HG02610 (cell line): ENCODE data around the gene OR5A1.
"Not testable (repeated sequence)": the region's sequence is repeated elsewhere in the genome, so short reads cannot be mapped to it uniquely, and the experiment has no call there.

ENCODE experiments used
- ATAC-seq: cut with Tn5 transposase; IDR thresholded peaks from one replicate; pipeline ENCODE4 v1.9.1; 2021; ENCODE audit warnings: mild to moderate bottlenecking, moderate library complexity; ENCODE audit not compliant: unreplicated experiment

The OR5A1 gene

DNA sequence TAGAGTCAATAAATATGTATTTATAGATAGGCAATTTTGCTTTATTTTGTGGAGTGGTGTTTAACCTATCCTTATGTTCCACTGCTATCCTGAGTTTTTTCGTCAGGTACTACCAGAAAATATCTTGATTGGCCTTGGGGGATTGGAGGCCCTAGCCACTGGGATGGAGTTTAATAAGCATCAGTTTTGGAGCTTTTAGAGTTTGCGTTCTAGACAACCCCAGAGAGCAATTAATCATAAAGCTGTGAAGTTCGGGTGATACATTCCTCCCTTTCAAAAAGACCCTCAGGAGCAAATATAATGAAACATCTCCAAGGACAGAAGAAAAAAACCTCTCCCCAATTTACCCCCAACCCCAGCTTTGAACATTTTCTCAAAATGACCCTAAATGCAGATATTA lies at the start of gene OR5A1:
OR5A1 (plus strand) TSS at position 301 of the 400 bp plus-strand sequence. CDS start 6,700 bp downstream, outside the sequence.
- ATAC-seq = no peak

DNA sequence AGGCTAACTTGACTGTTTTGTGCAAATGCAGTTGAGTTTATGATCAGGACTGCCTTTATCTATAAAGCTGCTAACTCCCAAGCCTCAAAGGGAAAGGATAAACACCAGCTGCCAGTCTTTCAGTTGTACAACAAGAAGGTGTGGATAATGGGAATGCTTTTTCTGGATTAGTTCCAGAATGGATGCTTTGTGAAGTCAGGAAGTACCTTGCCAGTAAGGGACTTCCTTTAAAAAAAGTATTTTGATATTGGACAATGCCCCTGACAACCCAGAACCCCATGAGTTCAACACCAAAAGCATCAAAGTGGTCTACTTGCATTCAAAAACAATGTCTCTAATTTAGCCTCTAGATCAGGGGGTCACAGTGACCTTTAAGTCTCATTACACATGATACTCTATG lies 42.1 kb upstream of the OR5A1 start:
- ATAC-seq = no peak

DNA sequence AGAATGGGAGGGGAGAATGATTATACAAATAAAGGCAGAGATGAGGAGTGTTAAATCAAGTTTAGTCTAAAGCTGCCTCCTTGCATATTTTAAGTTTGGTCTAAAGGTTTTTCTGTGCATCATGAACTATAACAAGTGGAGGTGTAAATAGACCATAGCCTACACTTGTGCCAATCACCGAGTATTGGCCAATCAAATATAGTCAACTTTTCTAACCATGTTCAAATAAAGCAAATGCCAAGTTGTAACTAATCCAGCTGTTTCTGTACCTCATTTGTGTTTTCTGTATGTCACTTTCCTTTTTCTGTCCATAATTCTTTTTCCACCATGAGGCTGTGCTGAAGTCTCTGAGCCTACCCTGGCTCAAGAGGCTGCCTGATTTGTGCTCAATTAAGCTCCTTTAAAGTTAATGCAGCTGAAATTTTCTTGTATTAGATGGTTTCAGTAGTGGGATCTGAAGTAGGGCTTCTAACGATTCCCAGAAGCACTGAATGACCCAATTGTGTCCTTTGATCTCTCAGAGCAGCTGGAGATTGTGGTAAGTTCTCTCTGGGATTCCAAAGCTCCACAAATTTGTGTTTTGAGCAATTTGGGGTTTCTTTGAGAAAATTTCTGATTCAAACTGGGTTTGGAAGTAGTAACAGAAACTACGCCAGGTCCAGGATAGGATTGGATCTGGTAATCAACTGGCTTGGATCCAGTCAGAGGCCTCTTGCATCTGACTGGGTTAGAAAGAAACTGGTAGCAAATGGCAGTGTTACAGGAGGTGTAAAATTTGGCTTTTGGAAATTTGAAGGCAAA lies 35.6 kb upstream of the OR5A1 start:
- no peak for ATAC-seq

DNA sequence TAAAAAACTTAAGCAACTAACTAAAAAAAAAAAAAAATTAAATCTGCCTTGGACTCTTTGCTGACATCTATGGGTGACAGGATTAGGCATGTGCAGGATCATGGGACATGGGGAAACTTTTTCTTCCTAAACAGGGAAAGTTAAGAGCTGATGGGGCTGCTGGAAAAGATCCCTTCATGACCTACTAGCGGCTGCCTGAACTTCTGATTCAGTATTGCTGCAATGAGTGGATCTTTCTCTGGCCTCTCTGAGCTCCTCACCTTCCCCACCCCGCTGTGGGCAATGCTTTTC lies 35.1 kb upstream of the OR5A1 start:
- no peak for ATAC-seq

DNA sequence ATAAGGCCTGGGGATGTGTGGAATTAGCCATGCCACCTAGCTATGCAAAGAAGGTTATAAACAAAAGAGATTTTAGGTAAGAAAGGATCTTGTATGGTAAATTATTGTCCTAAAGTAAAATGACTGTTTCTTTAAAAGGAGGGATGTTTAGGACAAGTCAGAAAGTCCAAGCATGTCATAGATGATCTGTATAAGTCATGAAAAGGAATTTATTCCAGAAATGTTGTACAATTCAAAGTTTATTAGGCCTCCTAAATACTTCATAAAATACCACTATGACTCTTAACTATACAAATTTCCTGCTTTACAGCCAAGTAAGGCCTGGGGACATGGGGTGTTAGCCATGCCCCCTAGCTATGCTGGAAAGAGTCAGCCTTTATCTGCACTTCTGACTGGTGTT lies 32.7 kb upstream of the OR5A1 start:
- no peak for ATAC-seq

DNA sequence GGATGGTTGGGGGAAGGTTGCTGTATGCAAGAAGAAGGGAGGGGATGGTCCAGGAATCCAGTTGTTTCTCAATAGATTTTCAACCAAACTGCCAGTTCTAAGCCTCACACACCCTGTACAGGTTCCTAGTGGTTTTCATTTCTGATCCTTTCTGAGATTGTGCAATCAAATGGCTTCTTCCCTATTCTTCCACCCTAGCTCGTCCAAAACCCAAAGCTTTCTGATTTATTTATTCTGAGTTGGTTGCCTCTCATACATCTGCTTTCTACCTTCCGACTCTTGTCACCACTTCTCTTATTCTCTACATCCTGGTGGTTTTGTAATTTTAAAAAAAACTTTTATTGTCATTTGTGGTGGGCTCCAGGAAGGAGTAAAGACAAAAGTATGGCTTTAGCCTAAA lies 22.6 kb upstream of the OR5A1 start:
- no peak for ATAC-seq

DNA sequence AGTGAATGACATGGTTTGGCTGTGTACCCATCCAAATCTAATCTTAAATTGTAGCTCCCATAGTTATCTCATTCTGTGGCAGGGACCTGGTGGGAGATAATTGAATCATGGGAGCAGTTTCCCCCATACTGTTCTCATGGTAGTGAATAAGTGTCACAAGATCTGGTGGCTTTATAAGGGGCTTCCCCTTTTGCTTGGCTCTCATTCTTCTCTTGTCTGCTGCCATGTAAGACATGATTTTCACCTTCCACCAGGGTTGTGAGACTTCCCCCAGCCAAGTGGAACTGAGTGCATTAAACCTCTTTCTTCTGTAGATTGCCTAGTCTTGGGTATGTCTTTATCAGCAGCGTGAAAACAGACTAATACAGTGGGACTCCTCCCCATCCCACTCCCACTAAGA lies 21.2 kb upstream of the OR5A1 start:
- no peak for ATAC-seq

DNA sequence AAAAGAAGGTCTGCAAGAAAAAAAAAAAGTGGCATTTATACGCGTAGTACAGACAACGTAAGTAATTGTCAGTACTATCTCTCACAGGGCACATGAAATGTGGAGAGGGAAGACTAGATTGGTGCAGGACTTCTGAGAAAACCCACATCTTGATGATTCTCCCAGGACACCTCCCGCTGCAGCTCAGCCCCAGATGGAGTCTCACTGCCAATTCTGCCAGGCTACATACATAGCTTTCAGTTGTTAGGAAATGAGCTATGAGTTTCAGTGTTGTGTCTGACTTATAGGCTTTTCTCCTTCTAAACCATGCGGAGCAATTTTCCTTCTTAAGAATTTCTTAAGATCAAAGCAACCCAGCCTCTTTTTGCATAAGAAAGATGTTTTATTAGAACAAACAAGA lies 19.7 kb upstream of the OR5A1 start:
- no peak for ATAC-seq

DNA sequence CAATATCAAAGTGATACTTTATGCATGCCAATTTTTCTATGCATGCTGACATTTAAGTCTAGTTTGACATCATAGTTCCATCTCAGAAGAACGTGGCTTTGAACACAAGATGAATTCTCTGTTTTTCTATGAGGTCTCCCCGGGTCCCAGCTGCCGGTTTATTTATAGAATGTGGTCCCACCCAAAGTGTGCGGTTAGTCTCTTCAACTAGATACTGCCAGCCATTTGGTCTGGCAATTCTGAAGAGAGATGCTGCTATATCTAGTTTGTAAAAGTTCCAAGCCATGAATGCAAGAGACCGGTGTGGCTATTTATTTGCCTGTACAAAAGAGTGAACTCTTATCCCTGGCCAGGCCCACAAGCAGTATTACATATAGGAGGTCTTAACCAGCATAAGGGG lies 19.2 kb upstream of the OR5A1 start:
- ATAC-seq = no peak

DNA sequence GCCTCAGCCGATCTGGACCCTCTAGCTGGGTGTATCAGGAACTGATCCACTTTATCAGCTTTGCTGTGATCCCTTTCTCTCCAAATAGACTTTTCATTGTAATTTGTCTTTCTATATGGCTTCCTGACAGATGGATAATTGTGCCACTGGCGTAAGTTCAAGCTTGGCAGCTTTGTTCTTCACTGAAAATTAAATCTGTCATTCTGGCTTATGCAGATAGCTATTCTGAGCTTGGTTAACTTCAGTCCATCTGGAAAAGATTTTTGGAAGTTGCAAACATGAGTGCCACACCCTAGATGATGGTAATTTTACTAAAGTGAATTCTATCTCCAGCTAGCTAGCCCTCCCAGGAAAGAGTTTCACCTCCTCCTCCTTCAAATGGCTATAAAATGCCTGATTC lies 18.1 kb upstream of the OR5A1 start:
- ATAC-seq = no peak

DNA sequence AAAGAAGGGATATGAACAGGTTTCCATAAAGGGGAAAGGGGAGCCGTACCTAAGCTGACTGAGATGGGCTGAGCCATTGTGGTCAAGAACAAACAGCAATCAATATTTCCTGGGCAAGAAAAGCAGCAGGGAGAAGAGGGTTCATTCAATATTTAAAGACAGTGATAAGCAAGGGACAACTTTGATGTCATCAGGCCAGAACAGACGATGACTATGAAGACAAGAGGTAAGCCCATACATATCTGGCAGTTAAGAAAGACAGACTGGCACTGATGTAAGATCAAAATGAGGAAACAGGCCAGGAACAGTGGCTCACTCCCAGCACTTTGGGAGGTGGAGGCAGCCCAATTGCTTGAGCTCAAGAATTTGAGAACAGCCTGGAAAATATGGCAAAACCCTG lies 12.4 kb upstream of the OR5A1 start:
- no peak for ATAC-seq

DNA sequence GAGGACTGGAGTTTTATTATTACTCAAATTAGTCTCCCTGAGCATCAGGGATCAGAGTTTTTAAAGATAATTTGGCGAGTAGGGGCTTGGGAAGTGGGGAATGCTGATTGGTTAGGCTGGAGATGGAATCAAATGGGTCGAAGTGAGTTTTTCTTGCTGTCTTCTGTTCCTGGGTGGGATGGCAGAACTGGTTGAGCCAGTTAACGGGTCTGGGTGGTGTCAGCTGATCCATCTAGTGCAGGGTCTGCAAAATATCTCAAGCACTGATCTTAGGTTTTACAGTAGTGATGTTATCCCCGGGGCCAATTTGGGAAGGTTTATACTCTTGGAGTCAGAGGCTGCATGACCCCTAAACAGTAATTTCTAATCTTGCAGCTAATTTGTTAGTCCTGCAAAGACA lies 11.1 kb upstream of the OR5A1 start:
- ATAC-seq = no peak

DNA sequence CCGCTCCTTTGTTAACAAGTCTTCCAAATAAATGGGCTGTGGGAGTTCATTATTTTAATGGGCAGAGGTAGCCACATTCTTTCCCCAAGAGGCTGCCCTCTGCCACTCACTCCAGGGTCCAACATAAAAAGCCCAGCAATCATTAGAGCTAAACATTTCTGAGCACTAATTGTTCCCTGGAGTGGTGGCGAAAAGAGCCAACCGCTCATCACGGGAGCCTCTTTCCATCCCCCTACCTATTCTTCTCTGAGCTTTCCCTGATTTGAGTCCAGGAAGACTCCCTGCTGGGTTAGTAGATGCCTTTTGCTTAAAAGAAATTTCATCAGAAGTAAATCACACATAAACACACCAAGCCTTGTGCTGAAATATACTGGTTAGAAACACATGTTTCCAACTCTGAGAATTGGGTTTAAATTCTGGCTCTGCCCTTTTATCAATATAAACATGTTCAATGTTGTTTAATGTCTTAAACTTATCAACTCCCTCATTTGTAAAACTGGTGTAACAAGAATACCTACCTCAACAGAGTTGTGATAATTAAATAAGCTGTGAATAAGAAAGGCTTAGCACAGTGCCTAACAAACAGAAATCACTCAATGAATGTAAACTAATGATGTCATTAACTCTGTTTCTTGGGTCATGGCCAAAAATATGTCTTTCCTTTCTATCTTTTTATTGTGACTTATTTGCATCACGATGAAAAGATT lies 9.8 kb upstream of the OR5A1 start, which contains the start of gene OR5A2:
OR5A2 (minus strand) TSS at position 53 of the 707 bp plus-strand sequence. CDS start 3,460 bp downstream, outside the sequence.
- no peak for ATAC-seq

DNA sequence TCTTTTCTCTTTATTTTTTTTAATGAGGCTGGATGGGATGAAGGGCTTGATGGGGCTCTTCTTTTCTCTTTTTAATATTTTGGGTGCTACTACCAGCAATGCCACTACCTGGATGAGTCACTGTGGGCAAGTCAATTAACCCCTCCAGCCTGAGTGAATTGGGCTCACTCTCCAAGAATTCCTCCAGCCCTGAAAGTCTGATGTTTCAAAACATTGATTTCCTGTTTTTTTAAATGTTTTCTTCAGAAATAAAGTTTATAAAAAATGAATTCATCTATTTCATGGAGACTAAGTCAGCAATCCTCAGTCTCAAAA lies 9.2 kb upstream of the OR5A1 start:
- ATAC-seq = no peak

DNA sequence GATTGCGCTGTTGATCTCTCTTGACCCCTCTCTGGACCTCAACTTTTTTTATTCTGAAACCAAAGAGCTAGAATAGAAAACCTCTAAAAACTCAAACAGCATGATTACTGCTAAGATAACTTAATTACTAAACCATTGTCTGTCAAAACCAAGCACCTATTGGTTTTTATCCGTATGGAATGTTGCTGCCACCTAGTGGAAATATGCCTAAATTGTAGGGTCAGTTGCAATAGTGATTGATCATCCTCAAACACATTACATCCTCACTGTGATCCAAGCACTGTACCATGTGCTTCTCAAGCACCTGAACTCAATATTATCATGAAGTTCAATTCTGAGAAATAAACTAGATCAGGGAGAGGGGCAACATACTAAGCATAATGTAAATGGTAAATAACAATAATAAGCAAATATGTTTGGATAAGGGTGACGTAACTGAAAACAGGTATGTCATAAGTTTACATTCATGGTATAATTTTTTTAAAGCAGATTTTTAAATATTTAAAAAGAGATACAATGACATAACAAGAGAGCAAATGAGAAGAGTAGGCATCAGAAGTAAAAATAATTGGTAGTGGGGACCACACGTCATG lies 6.2 kb upstream of the OR5A1 start:
- peak; percentile 74 for ATAC-seq

DNA sequence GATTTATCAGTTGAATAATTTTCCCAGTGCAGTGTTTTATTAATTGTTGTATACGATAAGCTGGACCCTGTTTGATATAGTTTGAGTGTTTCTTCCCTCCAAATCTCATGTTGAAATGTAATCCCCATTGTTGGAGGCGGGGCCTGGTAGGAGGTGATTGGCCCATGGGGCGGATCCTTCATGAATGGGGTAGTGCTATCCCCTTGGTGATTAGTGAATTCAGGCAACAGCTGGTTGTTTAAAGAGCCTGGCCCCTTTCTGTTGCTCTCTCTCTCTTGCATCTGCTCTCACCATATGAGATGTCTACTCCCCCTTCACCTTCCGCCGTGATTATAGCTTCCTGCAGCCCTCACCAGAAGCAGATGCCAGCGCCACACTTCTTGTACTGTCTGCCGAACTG lies 1.5 kb downstream of the OR5A1 start:
- ATAC-seq = no peak

DNA sequence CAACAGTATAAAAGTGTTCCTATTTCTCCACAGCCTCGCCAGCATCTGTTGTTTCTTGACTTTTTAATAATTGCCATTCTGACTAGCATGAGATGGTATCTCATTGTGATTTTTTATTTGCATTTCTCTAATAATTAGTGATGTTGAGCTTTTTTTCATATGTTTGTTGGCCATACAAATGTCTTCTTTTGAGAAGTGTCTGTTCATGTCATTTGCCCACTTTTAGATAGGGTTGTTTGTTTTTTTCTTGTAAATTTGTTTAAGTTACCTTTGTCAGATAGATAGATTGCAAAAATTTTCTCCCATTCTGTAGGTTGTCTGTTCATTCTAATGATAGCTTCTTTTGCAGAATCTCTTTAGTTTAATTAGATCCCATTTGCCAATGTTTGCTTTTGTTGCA lies 9.4 kb downstream of the OR5A1 start:
- ATAC-seq = not testable (repeated sequence)

DNA sequence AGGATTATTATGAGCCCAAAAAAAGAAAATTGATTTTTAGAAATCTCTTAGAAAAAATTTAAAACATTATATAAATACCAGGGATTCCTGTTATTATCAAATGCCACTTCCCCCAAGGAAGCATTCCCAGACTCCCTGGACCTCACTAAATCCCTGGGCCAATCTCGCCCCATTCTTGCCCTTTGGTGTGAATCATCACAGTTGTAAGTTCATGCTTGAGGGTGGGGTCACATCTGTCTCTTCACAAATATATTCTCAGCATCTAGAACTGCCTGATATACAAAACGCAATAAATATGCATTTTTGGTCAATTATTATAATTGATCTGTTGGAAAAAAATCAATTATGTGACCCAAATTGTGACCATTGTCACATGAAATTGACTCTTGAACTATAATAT lies 12.2 kb downstream of the OR5A1 start:
- ATAC-seq = no peak

DNA sequence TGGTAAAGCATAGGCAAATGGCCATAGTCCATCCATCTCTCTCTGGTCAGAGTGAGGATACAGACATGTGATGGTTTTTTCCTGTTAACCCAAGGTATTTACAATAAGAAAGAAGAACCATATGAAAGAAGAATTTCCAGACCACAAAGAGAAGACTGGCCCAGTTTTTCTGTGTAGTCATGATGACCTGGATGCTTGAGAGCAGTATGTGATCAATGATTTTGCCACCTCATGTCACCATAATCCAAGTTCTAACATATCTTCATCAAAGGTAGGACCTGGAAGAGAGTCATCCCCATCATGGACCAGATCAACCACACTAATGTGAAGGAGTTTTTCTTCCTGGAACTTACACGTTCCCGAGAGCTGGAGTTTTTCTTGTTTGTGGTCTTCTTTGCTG lies 20.4 kb downstream of the OR5A1 start, which contains the start of gene OR4D6:
OR4D6 (plus strand) TSS at position 301 of the 400 bp plus-strand sequence; CDS start at position 301, 0 bp downstream.
- ATAC-seq = no peak

DNA sequence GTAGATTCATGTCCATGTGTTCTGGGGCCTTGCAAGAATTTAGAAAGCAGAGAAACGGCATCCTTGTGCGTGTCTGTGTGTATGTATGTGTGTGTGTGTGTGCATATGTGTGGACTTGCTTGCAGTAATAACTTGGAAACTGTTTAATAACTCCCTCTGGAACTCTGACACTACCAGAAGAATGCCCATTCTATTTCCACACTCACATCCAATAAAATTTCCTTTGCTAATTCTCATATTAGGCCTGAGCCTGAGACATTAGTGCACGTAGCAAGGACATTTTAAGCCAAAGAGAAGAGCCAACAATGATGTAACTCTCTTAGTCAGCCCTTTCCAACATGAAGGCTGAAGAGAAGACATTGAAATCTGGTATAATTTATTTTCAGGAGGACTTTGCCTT lies 23.6 kb downstream of the OR5A1 start:
- ATAC-seq = no peak

DNA sequence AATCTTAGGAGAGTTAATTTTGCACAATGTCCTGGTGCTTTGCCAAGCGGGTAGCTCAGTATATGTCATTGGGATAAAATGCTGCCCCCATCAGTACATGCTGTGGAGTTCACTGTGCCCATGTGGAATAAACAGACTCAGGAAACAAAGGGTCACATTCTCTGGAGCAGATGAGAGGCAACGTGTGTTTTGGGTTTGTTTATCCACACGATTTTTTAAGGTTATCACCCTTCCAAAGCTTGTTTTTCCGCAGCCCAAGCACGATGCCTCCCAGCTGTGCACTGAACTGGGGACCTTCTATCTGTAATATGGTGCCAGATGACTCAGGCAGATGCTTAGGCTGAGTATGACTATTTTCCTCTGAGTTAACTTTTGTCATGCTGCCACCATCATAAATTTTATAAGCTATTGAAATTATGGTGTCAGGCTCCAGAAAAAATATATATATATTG lies 26.9 kb downstream of the OR5A1 start:
- ATAC-seq = no peak

DNA sequence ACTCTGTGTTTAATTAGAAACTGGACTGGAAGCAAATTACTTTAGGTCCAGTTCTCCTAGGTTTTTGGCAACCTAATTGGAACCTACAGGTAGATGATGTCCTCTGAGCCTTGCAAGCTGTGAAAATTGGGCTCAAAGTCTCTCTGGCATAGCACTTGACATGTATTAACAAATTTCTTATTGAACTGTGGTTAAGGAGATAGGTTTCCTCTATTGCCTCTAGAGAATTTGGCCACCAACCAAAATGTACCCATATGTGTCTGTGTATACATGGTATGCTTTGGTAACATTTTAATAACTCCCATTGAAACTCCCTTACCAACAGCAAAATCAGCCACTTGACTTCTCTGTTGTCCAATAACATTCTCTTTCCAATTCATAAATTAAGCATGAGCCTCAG lies 36.7 kb downstream of the OR5A1 start, which contains the start of gene OR4D10:
OR4D10 (plus strand) TSS at position 301 of the 400 bp plus-strand sequence. CDS start 4,115 bp downstream, outside the sequence.
- no peak for ATAC-seq
